HG03432 (cell line): Measurements from ENCODE around the gene ELOVL6.
"Not testable (repeated sequence)": the region's sequence is repeated elsewhere in the genome, so short reads cannot be mapped to it uniquely, and the experiment has no call there.

ENCODE experiments used
- ATAC-seq: cut with Tn5 transposase; IDR thresholded peaks from one replicate; pipeline ENCODE4 v1.9.1; 2021; ENCODE audit warnings: mild to moderate bottlenecking, moderate library complexity; ENCODE audit not compliant: unreplicated experiment

The ELOVL6 gene

GRCh38 chr4:110039164-110039563, 159.3 kb downstream of the ELOVL6 start:
- not testable (repeated sequence) for ATAC-seq

GRCh38 chr4:110034026-110034393, 164.4 kb downstream of the ELOVL6 start:
- ATAC-seq, result peak; percentile 99

GRCh38 chr4:110033355-110034025, 164.9 kb downstream of the ELOVL6 start:
- no peak for ATAC-seq

GRCh38 chr4:110032603-110033002, 165.8 kb downstream of the ELOVL6 start:
- no peak for ATAC-seq

- ATAC-seq, result no peak
These were observed 172.7 kb downstream of the ELOVL6 start for GRCh38 chr4:110025718-110026117.

- ATAC-seq, result no peak
These were observed 173.4 kb downstream of the ELOVL6 start for GRCh38 chr4:110025056-110025455.

GRCh38 chr4:110022457-110022856, 176.0 kb downstream of the ELOVL6 start:
- ATAC-seq, result no peak

- no peak for ATAC-seq
These were observed 177.6 kb downstream of the ELOVL6 start for GRCh38 chr4:110020646-110021443.

GRCh38 chr4:110020139-110020538, 178.3 kb downstream of the ELOVL6 start:
- ATAC-seq, result no peak

- no peak for ATAC-seq
These were observed 179.3 kb downstream of the ELOVL6 start for GRCh38 chr4:110019153-110019552.

- ATAC-seq, result no peak
These were observed 184.2 kb downstream of the ELOVL6 start for GRCh38 chr4:110014233-110014632.

GRCh38 chr4:110012917-110013316, 185.5 kb downstream of the ELOVL6 start:
- no peak for ATAC-seq

- no peak for ATAC-seq
These were observed 187.6 kb downstream of the ELOVL6 start for GRCh38 chr4:110010797-110011196.

- no peak for ATAC-seq
These were observed 188.9 kb downstream of the ELOVL6 start for GRCh38 chr4:110009550-110009949.

- no peak for ATAC-seq
These were observed 189.9 kb downstream of the ELOVL6 start for GRCh38 chr4:110008540-110008939.

GRCh38 chr4:110007217-110007616, 191.2 kb downstream of the ELOVL6 start:
- ATAC-seq, result no peak

GRCh38 chr4:110005461-110006056, 192.9 kb downstream of the ELOVL6 start:
- peak; percentile 87 for ATAC-seq

- ATAC-seq, result no peak
These were observed 193.9 kb downstream of the ELOVL6 start for GRCh38 chr4:110004556-110004955.

- no peak for ATAC-seq
These were observed 194.8 kb downstream of the ELOVL6 start for GRCh38 chr4:110003401-110004187.

GRCh38 chr4:110002326-110002725, 196.1 kb downstream of the ELOVL6 start:
- ATAC-seq, result no peak

GRCh38 chr4:109999585-109999912, 198.9 kb downstream of the ELOVL6 start:
- no peak for ATAC-seq
